ENCODE data around the gene NT5DC4.

The NT5DC4 gene

DNA sequence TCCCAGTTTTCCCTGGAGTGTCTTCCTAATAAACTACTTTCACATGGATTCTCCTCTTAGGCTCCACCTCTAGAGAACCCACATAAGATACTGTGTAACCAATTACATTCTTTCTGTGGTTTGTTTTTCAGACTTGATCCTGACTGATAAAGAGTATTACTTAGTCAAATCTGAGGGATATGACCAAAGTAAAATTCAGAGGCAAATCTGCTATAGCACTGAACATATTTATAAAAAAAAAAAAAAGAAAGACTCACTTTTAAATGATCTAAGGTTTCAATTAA lies 29.7 kb downstream of the NT5DC4 start:
- DNase-seq (ENCODE audit: extremely low read depth, low read depth) = no peak
- TF ChIP-seq, protein P1, sequence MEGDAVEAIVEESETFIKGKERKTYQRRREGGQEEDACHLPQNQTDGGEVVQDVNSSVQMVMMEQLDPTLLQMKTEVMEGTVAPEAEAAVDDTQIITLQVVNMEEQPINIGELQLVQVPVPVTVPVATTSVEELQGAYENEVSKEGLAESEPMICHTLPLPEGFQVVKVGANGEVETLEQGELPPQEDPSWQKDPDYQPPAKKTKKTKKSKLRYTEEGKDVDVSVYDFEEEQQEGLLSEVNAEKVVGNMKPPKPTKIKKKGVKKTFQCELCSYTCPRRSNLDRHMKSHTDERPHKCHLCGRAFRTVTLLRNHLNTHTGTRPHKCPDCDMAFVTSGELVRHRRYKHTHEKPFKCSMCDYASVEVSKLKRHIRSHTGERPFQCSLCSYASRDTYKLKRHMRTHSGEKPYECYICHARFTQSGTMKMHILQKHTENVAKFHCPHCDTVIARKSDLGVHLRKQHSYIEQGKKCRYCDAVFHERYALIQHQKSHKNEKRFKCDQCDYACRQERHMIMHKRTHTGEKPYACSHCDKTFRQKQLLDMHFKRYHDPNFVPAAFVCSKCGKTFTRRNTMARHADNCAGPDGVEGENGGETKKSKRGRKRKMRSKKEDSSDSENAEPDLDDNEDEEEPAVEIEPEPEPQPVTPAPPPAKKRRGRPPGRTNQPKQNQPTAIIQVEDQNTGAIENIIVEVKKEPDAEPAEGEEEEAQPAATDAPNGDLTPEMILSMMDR (IDR thresholded peaks at IDR 0.05; ENCODE audit: low read depth, low read length) = no peak

DNA sequence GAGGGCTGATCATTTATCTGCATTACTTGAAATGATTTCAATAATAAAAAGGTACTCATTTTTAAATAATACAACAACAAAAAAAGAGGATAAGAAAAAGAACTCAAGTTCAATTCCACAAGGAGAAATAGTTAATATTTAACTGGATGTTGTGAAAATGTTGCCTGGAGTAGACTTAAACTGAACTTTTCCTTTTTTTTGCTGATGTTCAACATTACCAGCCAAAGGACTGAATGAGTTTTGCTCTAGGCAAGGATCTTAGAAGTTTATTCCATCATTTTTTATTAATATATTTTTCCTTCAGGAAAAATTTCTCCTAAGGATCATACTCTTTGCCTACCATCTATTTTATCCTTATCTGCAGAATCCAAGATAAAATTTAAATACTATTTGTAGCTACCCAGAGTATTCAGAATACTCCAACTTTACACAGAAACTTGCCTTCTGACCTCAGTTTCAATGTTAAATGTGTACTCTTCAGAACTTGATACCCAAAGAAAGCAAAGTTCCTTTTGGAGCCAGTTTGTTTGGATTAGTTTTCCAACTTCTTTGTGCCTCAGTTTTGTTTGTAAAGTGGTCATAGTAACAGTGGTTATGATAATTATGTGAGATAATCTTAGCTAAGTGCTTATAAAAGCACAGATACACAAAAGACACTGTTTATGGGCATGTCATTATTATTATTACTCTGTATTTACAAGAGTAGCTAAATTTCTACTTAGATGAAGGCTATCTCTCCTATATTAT lies 30.8 kb downstream of the NT5DC4 start:
- no peak for DNase-seq (ENCODE audit: extremely low read depth, low read depth)

DNA sequence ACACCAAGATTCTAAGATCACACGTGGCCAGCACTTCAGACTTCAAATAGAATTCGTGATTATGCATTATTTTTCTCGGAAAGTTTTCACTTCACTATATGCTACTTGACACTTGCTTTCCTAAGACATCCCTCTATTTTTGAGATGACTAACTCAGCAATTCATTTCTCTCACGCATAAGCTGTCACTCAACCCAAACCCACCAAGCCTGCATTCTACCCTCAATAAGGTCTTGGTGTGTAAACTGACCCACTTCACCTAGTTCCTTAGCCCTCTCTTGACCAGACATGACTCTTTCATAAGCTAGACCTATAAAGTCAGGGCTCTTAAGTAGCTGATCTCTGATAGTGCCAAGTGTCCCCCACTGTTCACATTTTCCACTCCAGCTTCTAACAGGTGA lies 31.8 kb downstream of the NT5DC4 start:
- no peak for DNase-seq (ENCODE audit: extremely low read depth, low read depth)
- TF ChIP-seq, protein P1 (IDR thresholded peaks at IDR 0.05; ENCODE audit: low read depth, low read length) = no peak

More for the DNA sequence above, 30.8 kb downstream of the NT5DC4 start:
- TF ChIP-seq, protein P1 (IDR thresholded peaks at IDR 0.05; ENCODE audit: low read depth, low read length) = no peak

DNA sequence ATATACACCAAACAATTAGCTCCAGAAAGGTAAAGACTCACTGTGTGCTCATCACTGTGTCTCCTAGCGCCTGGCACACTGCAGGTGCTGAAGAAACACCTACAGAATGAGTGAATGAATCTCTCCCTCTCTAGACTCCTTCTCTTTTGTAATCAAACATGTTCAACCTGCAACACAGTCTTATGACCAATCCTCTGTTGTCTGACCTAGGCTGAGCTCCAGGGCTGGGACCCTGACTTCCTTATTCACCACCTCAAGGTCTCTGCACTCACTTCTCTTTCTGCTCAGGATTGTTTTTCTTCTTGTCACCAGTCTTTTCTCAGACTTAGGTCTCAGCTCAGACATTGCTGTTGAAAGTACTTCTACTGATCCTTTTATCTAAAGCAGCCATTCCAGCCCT lies 33.7 kb downstream of the NT5DC4 start:
- DNase-seq (ENCODE audit: extremely low read depth, low read depth) = no peak
- TF ChIP-seq, protein P1 (IDR thresholded peaks at IDR 0.05; ENCODE audit: low read depth, low read length) = no peak

DNA sequence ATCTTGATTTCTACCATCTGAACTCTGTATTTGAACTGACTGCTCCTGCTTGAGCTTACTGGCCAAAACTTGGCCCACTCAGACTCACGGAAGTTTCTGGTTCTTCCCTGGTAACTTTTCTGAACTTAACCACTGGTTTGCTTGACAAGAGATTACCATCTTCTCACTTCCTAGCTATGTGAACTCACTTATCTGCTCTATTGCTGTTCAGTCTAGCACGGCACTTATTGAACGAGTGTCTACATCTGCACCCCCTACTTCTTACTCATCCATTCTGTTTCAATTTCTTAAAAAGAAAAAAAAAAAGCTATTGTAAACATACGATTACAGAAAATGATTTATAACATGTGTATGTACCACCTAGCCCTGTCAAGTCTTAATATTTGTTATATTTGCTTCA lies 34.6 kb downstream of the NT5DC4 start:
- TF ChIP-seq, protein P1 (IDR thresholded peaks at IDR 0.05; ENCODE audit: low read depth, low read length) = no peak
- DNase-seq (ENCODE audit: extremely low read depth, low read depth) = no peak

DNA sequence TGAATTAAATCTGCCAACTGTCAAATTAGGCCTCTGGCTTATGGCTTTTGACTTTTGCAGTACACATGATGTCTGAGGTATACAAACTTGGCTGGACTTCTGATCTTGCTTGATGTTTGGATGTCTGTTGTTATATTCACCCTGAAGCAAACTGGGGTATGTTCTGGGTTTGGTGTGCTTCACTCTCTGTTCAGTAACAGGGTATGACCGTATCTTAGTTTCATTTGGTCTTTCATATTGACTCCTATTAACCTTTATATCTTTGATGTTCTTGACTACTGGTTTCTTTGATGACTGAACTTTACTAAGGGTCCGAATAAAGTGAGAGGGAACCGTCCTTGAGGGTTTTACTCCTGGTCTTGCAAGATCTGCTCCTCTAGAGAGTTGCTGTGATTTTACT lies 35.4 kb downstream of the NT5DC4 start:
- TF ChIP-seq, protein P1 (IDR thresholded peaks at IDR 0.05; ENCODE audit: low read depth, low read length) = no peak
- no peak for DNase-seq (ENCODE audit: extremely low read depth, low read depth)

DNA sequence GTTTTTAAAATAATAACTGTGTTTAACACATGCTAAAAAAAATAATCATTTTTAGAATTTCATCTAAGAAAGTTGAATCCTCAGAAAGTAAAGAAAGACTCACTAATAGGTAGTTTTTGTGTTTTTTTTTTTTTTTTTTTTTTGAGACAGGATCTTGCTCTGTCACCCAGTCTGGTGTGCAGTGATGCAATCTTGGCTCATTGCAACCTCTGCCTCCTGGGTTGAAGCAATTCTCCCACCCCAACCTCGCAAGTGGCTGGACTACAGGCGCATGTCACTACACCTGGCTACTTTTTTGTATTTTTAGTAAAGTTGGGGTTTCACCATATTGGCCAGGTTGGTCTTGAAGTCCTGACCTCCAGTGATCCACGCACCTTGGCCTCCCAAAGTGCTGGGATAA lies 36.4 kb downstream of the NT5DC4 start:
- DNase-seq (ENCODE audit: extremely low read depth, low read depth) = no peak
- TF ChIP-seq, protein P1 (IDR thresholded peaks at IDR 0.05; ENCODE audit: low read depth, low read length) = no peak

All from AG09319 (cell line).